PFSK-1 (cell line): ENCODE measurements around the gene NACC2.

ENCODE experiments used
- FOXP2 ChIP-seq: optimal IDR thresholded peaks from 2 replicates; pipeline ENCODE3; 2011; ENCODE audit warnings: borderline replicate concordance, control low read depth, inconsistent platforms; ENCODE audit not compliant: insufficient read depth; ENCODE audit errors: extremely low read length, extremely low read depth
- POLR2AphosphoS5 ChIP-seq: IDR thresholded peaks from 2 replicates; pipeline ENCODE4 v1.6.1; 2012; ENCODE audit warnings: low read depth, mild to moderate bottlenecking, control low read depth, low read length, moderate library complexity
- SIN3A ChIP-seq: IDR thresholded peaks from 2 replicates; pipeline ENCODE4 v1.6.1; 2012; ENCODE audit warnings: mild to moderate bottlenecking, low read length, moderate library complexity, borderline replicate concordance; ENCODE audit not compliant: insufficient read depth
- TAF1 ChIP-seq: IDR thresholded peaks from 2 replicates; pipeline ENCODE4 v1.6.1; 2012; ENCODE audit warnings: low read length, control low read depth, borderline replicate concordance; ENCODE audit not compliant: insufficient read depth
- TF ChIP-seq, protein P1 (sequence below), 2 experiments: IDR thresholded peaks; 2 replicates each; pipeline versions ENCODE4 v1.6.1 to v1.8.0; 2011 to 2012; ENCODE audit warnings: low read depth in 2 of 2, low read length in 2 of 2, control low read depth in 1 of 2, inconsistent platforms in 1 of 2, mild to moderate bottlenecking in 1 of 2, moderate library complexity in 1 of 2; ENCODE audit not compliant: insufficient read depth in 1 of 2

The NACC2 gene

DNA sequence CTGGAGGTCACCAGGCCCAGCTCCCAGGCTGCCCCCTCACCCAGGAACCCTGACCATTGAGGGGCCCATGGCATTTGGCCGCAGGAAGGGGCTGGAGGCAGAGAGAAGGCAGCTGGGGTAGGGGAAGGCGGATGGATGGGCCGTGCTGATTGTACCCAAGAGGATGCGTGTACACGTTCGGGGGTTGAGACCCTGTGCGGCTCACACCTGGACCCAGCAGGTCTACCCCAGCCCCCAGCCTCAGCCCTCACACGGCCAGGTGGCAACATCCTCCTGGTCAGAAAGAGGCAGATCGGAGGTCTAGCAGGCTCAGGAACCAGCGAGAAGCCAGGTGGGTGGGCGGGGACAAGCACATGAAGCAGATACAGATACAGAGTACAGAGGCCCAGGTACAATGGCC, 33.7 kb downstream of the NACC2 start:
- TF ChIP-seq TAF1 = no peak
- no peak for TF ChIP-seq POLR2AphosphoS5
- TF ChIP-seq, protein P1, sequence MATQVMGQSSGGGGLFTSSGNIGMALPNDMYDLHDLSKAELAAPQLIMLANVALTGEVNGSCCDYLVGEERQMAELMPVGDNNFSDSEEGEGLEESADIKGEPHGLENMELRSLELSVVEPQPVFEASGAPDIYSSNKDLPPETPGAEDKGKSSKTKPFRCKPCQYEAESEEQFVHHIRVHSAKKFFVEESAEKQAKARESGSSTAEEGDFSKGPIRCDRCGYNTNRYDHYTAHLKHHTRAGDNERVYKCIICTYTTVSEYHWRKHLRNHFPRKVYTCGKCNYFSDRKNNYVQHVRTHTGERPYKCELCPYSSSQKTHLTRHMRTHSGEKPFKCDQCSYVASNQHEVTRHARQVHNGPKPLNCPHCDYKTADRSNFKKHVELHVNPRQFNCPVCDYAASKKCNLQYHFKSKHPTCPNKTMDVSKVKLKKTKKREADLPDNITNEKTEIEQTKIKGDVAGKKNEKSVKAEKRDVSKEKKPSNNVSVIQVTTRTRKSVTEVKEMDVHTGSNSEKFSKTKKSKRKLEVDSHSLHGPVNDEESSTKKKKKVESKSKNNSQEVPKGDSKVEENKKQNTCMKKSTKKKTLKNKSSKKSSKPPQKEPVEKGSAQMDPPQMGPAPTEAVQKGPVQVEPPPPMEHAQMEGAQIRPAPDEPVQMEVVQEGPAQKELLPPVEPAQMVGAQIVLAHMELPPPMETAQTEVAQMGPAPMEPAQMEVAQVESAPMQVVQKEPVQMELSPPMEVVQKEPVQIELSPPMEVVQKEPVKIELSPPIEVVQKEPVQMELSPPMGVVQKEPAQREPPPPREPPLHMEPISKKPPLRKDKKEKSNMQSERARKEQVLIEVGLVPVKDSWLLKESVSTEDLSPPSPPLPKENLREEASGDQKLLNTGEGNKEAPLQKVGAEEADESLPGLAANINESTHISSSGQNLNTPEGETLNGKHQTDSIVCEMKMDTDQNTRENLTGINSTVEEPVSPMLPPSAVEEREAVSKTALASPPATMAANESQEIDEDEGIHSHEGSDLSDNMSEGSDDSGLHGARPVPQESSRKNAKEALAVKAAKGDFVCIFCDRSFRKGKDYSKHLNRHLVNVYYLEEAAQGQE (IDR thresholded peaks at IDR 0.05; ENCODE audit: insufficient read depth in 1 of 2, low read depth in 2 of 2, low read length in 2 of 2) = no peak
- no peak for TF ChIP-seq FOXP2
- TF ChIP-seq SIN3A = no peak

DNA sequence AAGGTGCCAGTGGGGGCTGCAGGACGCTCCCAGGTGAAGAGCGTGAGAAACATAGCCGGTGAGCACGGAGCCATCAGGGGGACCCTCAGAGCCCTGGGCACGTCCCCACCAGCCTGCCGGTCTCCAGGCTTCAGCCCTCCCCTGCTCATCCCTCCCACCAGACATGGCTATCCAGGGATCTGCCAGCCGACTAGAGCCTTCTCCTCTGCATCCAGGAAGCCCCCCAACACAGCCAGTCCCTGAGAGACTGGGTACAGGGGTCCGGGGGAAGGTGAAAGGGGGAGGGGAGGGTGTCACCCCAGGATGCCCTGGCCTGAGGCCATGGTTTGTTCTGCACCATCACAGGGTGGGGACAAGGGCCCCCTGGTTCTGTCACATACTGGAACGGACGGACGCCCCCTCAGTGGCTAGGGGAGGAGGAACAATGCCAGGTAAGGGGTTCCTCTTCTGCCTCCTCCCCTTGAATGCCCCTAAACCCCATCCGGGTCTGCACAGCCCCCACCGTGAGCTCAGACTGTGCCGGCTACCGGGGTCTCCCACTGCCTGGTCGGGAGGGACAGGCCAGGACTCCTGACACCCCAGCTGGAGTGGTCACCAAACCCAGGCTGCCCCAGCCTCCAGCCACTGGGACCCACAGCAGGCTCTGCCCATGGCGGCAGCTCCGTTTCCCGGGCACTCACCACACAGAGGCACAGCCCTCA, 34.3 kb downstream of the NACC2 start:
- TF ChIP-seq FOXP2 (no peak), POLR2AphosphoS5 (no peak), TAF1 (no peak), SIN3A (no peak)
- TF ChIP-seq, protein P1 (IDR thresholded peaks at IDR 0.05; ENCODE audit: insufficient read depth in 1 of 2, low read depth in 2 of 2, low read length in 2 of 2) = no peak

DNA sequence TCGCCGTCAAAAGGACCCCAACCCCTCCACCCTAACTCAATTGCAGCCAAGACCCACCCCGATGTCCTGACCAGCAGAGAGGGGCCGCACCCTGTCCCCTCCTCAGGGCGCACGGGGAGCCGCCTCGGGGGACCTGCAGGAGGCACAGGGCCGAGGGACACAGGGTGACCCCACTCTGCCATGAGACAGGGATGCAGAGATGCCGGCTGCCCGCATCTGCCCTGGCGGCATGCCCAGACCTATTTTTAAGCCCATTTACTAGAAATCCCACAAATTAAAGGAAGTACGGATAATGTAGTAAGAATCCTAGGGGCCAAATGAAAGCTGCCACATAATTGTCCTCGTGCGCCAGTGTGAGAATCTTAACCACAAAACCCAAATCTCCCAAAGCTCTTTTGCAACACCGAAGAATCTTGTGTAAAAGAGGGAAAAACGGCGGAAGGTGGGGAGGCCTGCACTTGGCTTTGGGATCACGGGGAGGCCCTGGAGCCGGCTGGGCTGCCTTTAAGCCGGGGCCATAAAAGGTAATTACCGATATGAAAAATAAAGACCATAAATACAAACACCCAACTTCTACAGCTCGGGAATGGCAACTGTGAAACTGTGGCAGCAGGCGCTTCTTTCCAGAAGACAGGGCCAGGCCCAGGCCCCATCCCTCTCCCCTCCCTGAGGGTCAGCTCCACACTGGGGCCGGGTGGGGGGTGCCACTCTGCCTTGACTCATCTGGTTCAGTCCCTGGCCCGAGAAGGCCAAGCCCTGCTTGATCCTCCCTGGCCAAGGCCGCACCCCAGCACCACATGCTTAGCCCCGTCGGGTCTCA, 35.0 kb downstream of the NACC2 start:
- TF ChIP-seq, protein P1 (IDR thresholded peaks at IDR 0.05; ENCODE audit: insufficient read depth in 1 of 2, low read depth in 2 of 2, low read length in 2 of 2) = no peak
- TF ChIP-seq POLR2AphosphoS5 (no peak), FOXP2 (no peak), TAF1 (no peak), SIN3A (no peak)

DNA sequence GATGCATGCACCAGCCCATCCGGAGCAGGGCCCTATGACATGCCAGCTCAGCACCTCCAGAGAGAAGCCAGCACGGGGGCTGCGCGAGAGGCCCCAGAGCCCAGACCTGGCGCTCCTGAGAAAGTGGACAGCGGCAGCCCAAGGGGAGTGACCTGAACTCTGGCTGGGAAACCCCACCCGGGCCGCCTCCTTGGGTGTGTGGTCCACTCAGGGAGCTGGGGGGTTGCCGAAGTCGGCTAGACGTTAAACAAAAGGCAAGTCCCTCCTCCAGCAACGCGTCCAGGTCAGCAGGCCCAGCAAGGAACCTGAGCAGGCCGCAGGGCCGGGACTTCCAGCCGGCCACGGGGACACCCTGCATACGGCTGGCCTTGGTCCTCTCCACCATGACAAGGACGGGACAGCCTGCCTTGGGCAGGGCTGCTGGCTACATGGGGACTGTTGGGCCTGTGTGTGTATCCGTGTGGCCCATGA, 35.7 kb downstream of the NACC2 start:
- TF ChIP-seq SIN3A = no peak
- TF ChIP-seq POLR2AphosphoS5 = no peak
- TF ChIP-seq TAF1 = no peak
- TF ChIP-seq FOXP2 = no peak
- TF ChIP-seq, protein P1 (IDR thresholded peaks at IDR 0.05; ENCODE audit: insufficient read depth in 1 of 2, low read depth in 2 of 2, low read length in 2 of 2) = no peak
